Stimulated activated CD4-positive, alpha-beta T cell treated with anti-CD3 and anti-CD28 coated beads, Interleukin-1b, Interleukin-23, amount 100 ng/mL, for 48 hours (primary cell): ENCODE measurements around the gene TSPAN3.

ENCODE experiments used
- DNase-seq: peaks from one replicate; pipeline ENCODE4 v3.0.0-alpha.2; 2020

Gene TSPAN3

GRCh38 chr15:77032647-77033416 is 38.1 kb downstream of the TSPAN3 start:
- peak; percentile 1 for DNase-seq

- peak; percentile 1 for DNase-seq
Observed at GRCh38 chr15:77032052-77032646, 38.8 kb downstream of the TSPAN3 start.

- peak; percentile 33 for DNase-seq
Observed at GRCh38 chr15:77031376-77032050, 39.4 kb downstream of the TSPAN3 start.

GRCh38 chr15:77030928-77031375 is 40.0 kb downstream of the TSPAN3 start:
- peak; percentile 1 for DNase-seq

- peak; percentile 1 for DNase-seq
Observed at GRCh38 chr15:77030048-77030927, 40.6 kb downstream of the TSPAN3 start.

GRCh38 chr15:77029166-77030047 is 41.5 kb downstream of the TSPAN3 start:
- peak; percentile 1 for DNase-seq

GRCh38 chr15:77028451-77029165 is 42.3 kb downstream of the TSPAN3 start:
- DNase-seq: peak; percentile 0

GRCh38 chr15:77027697-77028450 is 43.0 kb downstream of the TSPAN3 start:
- DNase-seq: peak; percentile 0

- peak; percentile 0 for DNase-seq
Observed at GRCh38 chr15:77027111-77027696, 43.7 kb downstream of the TSPAN3 start.

GRCh38 chr15:77026501-77027110 is 44.3 kb downstream of the TSPAN3 start:
- no peak for DNase-seq

GRCh38 chr15:77025941-77026411 is 44.9 kb downstream of the TSPAN3 start:
- peak; percentile 0 for DNase-seq

GRCh38 chr15:77025083-77025901 is 45.6 kb downstream of the TSPAN3 start:
- DNase-seq: peak; percentile 0

GRCh38 chr15:77024273-77025082 is 46.4 kb downstream of the TSPAN3 start:
- peak; percentile 60 for DNase-seq

GRCh38 chr15:77023576-77024272 is 47.2 kb downstream of the TSPAN3 start:
- no peak for DNase-seq

- DNase-seq: no peak
Observed at GRCh38 chr15:77022646-77023575, 48.0 kb downstream of the TSPAN3 start.
